PC-9 (cell line): ENCODE results near the gene ATP2C1. TPM values are rescaled to one million over a fixed set of nuclear protein-coding genes. Genes with fewer than 3 reads are reported as not detected.

Source experiments
- BruUV-seq: library from RNA; stranded (reverse); fragments of 400-500 nt; replicated peaks from 2 replicates; lab custom pipeline; 2021; lab: Mats Ljungman, UMichigan
- CTCF ChIA-PET: fragments of 300-600 bp; sonication (Branson Sonifier 250); formaldehyde crosslinking; loops from one replicate; lab custom pipeline; 2022; ENCODE audit warnings: antibody characterized with exemption; lab: Charles Lee
- POLR2A ChIA-PET: fragments of 300-600 bp; sonication (Branson Sonifier 250); formaldehyde crosslinking; loops from one replicate; lab custom pipeline; 2022; ENCODE audit warnings: antibody characterized with exemption; ENCODE audit not compliant: unreplicated experiment; lab: Charles Lee
- DNase-seq, 2 experiments: peaks; one replicate each; pipeline versions ENCODE4 v3.0.0 to v3.0.0-alpha.2; 2015 to 2022; ENCODE audit warnings: mixed read lengths in 1 of 2
- H2AFZ ChIP-seq: fragments of 200-600 bp; sonication (generic); 2 replicates; pipeline ENCODE4 v1.8.1; 2017; ENCODE audit warnings: antibody characterized with exemption
- H3F3A ChIP-seq: fragments of 200-600 bp; sonication (generic); 2 replicates; pipeline ENCODE4 v1.8.1; 2017; ENCODE audit warnings: antibody characterized with exemption, mild to moderate bottlenecking, low read depth; ENCODE audit not compliant: insufficient read depth
- H3K27ac ChIP-seq: fragments of 200-600 bp; sonication (generic); 2 replicates; pipeline ENCODE4 v1.6.1; 2016; ENCODE audit warnings: mixed run types
- H3K27me3 ChIP-seq: fragments of 200-600 bp; sonication (generic); 2 replicates; pipeline ENCODE4 v1.6.1; 2016; ENCODE audit warnings: low read depth, mixed run types; ENCODE audit not compliant: insufficient read depth
- H3K36me3 ChIP-seq: fragments of 200-600 bp; sonication (generic); 2 replicates; pipeline ENCODE4 v1.6.1; 2016; ENCODE audit warnings: low read depth, mixed run types
- H3K4me1 ChIP-seq: fragments of 200-600 bp; sonication (generic); replicated peaks from 2 replicates; pipeline ENCODE4 v1.6.1; 2016; ENCODE audit warnings: mixed run types; ENCODE audit not compliant: insufficient read depth
- H3K4me2 ChIP-seq: fragments of 200-600 bp; sonication (generic); 2 replicates; pipeline ENCODE4 v1.6.1; 2017; ENCODE audit warnings: mixed run types
- H3K4me3 ChIP-seq: fragments of 200-600 bp; sonication (generic); 2 replicates; pipeline ENCODE4 v1.6.1; 2016; ENCODE audit warnings: mixed run types
- H3K79me2 ChIP-seq: fragments of 200-600 bp; sonication (generic); 2 replicates; pipeline ENCODE4 v1.6.1; 2017; ENCODE audit warnings: low read depth, mixed run types
- H3K9me2 ChIP-seq: fragments of 200-600 bp; sonication (generic); 2 replicates; pipeline ENCODE4 v1.8.1; 2017; ENCODE audit warnings: mild to moderate bottlenecking; ENCODE audit not compliant: insufficient read depth
- H3K9me3 ChIP-seq: fragments of 200-600 bp; sonication (generic); 2 replicates; pipeline ENCODE4 v1.8.1; 2016; ENCODE audit warnings: low read depth; ENCODE audit not compliant: insufficient read depth
- H4K20me1 ChIP-seq: fragments of 200-600 bp; sonication (generic); 2 replicates; pipeline ENCODE4 v1.8.1; 2017; ENCODE audit not compliant: insufficient read depth
- CTCF ChIP-seq: fragments of 200-600 bp; sonication (generic); conservative IDR thresholded peaks from 2 replicates; pipeline ENCODE4 v1.6.1; 2017; ENCODE audit warnings: mixed run types, antibody characterized with exemption, mild to moderate bottlenecking, moderate library complexity
- EZH2 ChIP-seq: fragments of 200-600 bp; sonication (generic); IDR thresholded peaks from 2 replicates; pipeline ENCODE4 v1.8.0; 2017; ENCODE audit warnings: antibody characterized with exemption, low read depth
- intact Hi-C: fragments of 100-400 bp; cut with micrococcal nuclease; formaldehyde crosslinking; loops from one replicate; pipeline ENCODE4 v1.10.0; 2022; ENCODE audit not compliant: unreplicated experiment
- total RNA-seq: library from RNA; stranded (reverse); gene quantifications from 2 replicates; pipeline ENCODE4 v1.2.3, GENCODE V29; 2021

Gene ATP2C1
- total RNA-seq, 1 experiment from 2014 or later: 101 TPM

- DNase-seq: no peak
- H3F3A ChIP-seq: no peaks in the 10 kb centered on the region
- no peaks in the 10 kb centered on the region; the same call in 1 of the 2 replicates for H4K20me1 ChIP-seq
- peak overlapping the region; percentile 75 for H3K4me3 ChIP-seq
- TF ChIP-seq EZH2 (no peak), CTCF (no peak)
- 0 out of 2 replicates have a peak, but pooled peaks cover 4% of the 10 kb centered on the region for H3K36me3 ChIP-seq
- intact Hi-C loops: loop anchor here (5.0 kb wide), 1 partner anchor 57 kb away; no protein-coding TSS in a partner anchor
- H3K79me2 ChIP-seq: peaks cover 59% of the 10 kb centered on the region
- CTCF ChIA-PET: interaction anchor here (1.1 kb wide), 1 partner anchor 147 kb away, joined by 3 read pairs; no protein-coding TSS in a partner anchor
- POLR2A ChIA-PET: interaction anchor here (0.7 kb wide), 1 partner anchor 508 kb away, joined by 4 read pairs; no protein-coding TSS in a partner anchor
- no TSS peak for BruUV-seq
- H3K27ac ChIP-seq: peak overlapping the region; percentile 78
- peak overlapping the region; percentile 99; the same call in 1 of the 2 replicates for H2AFZ ChIP-seq
- H3K9me2 ChIP-seq: no peaks in the 10 kb centered on the region
- H3K4me1 ChIP-seq: peaks cover 21% of the 10 kb centered on the region
- H3K27me3 ChIP-seq: no peaks in the 10 kb centered on the region
- H3K4me2 ChIP-seq: peak overlapping the region; percentile 90
- H3K9me3 ChIP-seq: no peaks in the 10 kb centered on the region
These were observed 1.0 kb downstream of the ATP2C1 start for GRCh38 chr3:130894986-130895280.

GRCh38 chr3:130895690-130896488, 2.0 kb downstream of the ATP2C1 start:
- Histone ChIP-seq H3K27me3 (no peaks in the 10 kb centered on the region), H3K9me3 (no peaks in the 10 kb centered on the region), H3K79me2 (peaks cover 68% of the 10 kb centered on the region), H3K27ac (no peak overlapping the region), H3K4me3 (peak overlapping the region; percentile 75), H3K4me1 (peaks cover 21% of the 10 kb centered on the region), H3K9me2 (no peaks in the 10 kb centered on the region), H2AFZ (no peak overlapping the region), H3F3A (no peaks in the 10 kb centered on the region), H3K4me2 (peak overlapping the region; percentile 90), H3K36me3 (0 out of 2 replicates have a peak, but pooled peaks cover 4% of the 10 kb centered on the region), H4K20me1 (no peaks in the 10 kb centered on the region; the same call in 1 of the 2 replicates)
- no peak for DNase-seq
- no peak for TF ChIP-seq CTCF
- no peak for TF ChIP-seq EZH2
- CTCF ChIA-PET: no interaction called here
- POLR2A ChIA-PET: no interaction called here
- intact Hi-C loops: loop anchor here (5.0 kb wide), 1 partner anchor 56 kb away; no protein-coding TSS in a partner anchor
- no TSS peak for BruUV-seq

GRCh38 chr3:130897316-130897715, 3.4 kb downstream of the ATP2C1 start:
- Histone ChIP-seq H3K36me3 (0 out of 2 replicates have a peak, but pooled peaks cover 4% of the 10 kb centered on the region), H2AFZ (no peak overlapping the region), H3K27me3 (no peaks in the 10 kb centered on the region), H3K79me2 (peaks cover 83% of the 10 kb centered on the region), H3K9me2 (no peaks in the 10 kb centered on the region), H4K20me1 (no peaks in the 10 kb centered on the region; the same call in 1 of the 2 replicates), H3K4me3 (no peak overlapping the region), H3K4me2 (no peak overlapping the region), H3K4me1 (peaks cover 21% of the 10 kb centered on the region), H3F3A (no peaks in the 10 kb centered on the region), H3K9me3 (no peaks in the 10 kb centered on the region), H3K27ac (no peak overlapping the region)
- TF ChIP-seq CTCF: no peak
- no peak for TF ChIP-seq EZH2
- intact Hi-C loops: loop anchor here (5.0 kb wide), 1 partner anchor 55 kb away; no protein-coding TSS in a partner anchor
- no peak for DNase-seq
- CTCF ChIA-PET: no interaction called here
- no TSS peak for BruUV-seq
- POLR2A ChIA-PET: no interaction called here
